Mammary epithelial cell (primary cell): ENCODE measurements around the gene MGAT4A.

Experiments used
- EZH2 ChIP-seq: IDR thresholded peaks from 2 replicates; pipeline ENCODE4 v1.6.1; 2012; ENCODE audit warnings: low read length, inconsistent platforms, borderline replicate concordance
- TF ChIP-seq, protein P1 (sequence below), 2 donors: IDR thresholded peaks in 1 of 2; conservative IDR thresholded peaks in 1 of 2; 2 replicates each; pipeline ENCODE4 v1.5.1; 2011 to 2012; ENCODE audit warnings: inconsistent platforms in 2 of 2, low read length in 2 of 2, mild to moderate bottlenecking in 2 of 2, control low read depth in 1 of 2, low read depth in 1 of 2; ENCODE audit not compliant: insufficient read depth in 1 of 2; ENCODE audit errors: extremely low read depth in 1 of 2

DNA sequence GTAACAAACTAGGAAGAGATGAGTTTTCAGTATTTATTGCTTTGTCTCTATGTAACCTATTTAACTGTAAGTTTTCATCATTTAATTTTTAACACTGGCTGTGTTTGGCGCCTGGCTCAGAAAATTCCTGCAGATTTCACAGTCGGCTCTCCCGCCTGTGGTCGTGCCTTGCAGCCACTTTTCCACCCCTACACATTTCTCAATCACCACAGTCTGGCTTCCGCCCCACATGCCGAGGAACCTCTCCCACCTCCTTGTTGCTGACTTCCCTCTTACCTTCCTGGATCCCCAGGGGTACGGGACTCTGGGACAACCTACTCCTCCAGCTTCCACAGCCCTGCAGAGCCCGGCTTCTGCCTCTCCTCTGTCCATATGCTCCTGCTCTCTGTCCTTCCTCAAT is 41.6 kb upstream of the MGAT4A start:
- TF ChIP-seq, protein P1, sequence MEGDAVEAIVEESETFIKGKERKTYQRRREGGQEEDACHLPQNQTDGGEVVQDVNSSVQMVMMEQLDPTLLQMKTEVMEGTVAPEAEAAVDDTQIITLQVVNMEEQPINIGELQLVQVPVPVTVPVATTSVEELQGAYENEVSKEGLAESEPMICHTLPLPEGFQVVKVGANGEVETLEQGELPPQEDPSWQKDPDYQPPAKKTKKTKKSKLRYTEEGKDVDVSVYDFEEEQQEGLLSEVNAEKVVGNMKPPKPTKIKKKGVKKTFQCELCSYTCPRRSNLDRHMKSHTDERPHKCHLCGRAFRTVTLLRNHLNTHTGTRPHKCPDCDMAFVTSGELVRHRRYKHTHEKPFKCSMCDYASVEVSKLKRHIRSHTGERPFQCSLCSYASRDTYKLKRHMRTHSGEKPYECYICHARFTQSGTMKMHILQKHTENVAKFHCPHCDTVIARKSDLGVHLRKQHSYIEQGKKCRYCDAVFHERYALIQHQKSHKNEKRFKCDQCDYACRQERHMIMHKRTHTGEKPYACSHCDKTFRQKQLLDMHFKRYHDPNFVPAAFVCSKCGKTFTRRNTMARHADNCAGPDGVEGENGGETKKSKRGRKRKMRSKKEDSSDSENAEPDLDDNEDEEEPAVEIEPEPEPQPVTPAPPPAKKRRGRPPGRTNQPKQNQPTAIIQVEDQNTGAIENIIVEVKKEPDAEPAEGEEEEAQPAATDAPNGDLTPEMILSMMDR (conservative IDR thresholded peaks at IDR 0.05 in 1 of 2, IDR thresholded peaks at IDR 0.05 in 1 of 2; ENCODE audit: extremely low read depth in 1 of 2, insufficient read depth in 1 of 2, low read depth in 1 of 2, low read length in 2 of 2): no peak
- no peak for TF ChIP-seq EZH2
